ENCODE results near the gene AQP12B. TPM values are rescaled to one million over a fixed set of nuclear protein-coding genes. Genes with fewer than 3 reads are reported as not detected.

The AQP12B gene
- total and polyA plus RNA-seq, 2 of the 13 experiments (the other 11 are each of a cell fraction or from before 2014, with no cell fraction given), result not detected

GRCh38 chr2:240640939-240641338 lies 41.7 kb downstream of the AQP12B start (continued):
- TF ChIP-seq PRDM15 (CRISPR knock-in tag; IDR thresholded peaks at IDR 0.05) (no peak), SMC3 (IDR thresholded peaks at IDR 0.05; ENCODE audit: low read length) (peak; percentile 49; the same call in 1 of the 2 replicates), AGO2 (optimal IDR thresholded peaks at IDR 0.05; ENCODE audit: low read depth, low read length) (no peak), YY1 (IDR thresholded peaks at IDR 0.05; ENCODE audit: insufficient read depth, insufficient replicate concordance, low read depth, low read length) (peak; percentile 47), SAFB2 (CRISPR knock-in tag; IDR thresholded peaks at IDR 0.05; ENCODE audit: borderline replicate concordance, low read depth) (no peak), CTCF (CRISPR knock-in tag; IDR thresholded peaks at IDR 0.05) (peak; percentile 90), TP53 (CRISPR knock-in tag; conservative IDR thresholded peaks at IDR 0.05) (no peak), DR1 (CRISPR knock-in tag; IDR thresholded peaks at IDR 0.05) (no peak), ZZZ3 (CRISPR knock-in tag; IDR thresholded peaks at IDR 0.05; ENCODE audit: borderline replicate concordance) (no peak), RAD21 (CRISPR knock-in tag; IDR thresholded peaks at IDR 0.05) (peak; percentile 75), HNRNPLL (IDR thresholded peaks at IDR 0.05; ENCODE audit: low read depth, low read length, poor library complexity, severe bottlenecking) (peak; percentile 26), ZNF331 (CRISPR knock-in tag; IDR thresholded peaks at IDR 0.05) (0 out of 2 replicates have a peak, but pooled peaks have one; percentile 26), MAZ (IDR thresholded peaks at IDR 0.05; ENCODE audit: borderline replicate concordance, low read depth, low read length) (peak; percentile 65; the same call in 1 of the 2 replicates), MAZ (CRISPR knock-in tag; IDR thresholded peaks at IDR 0.05; ENCODE audit: low read depth) (no peak), HMGXB4 (CRISPR knock-in tag; IDR thresholded peaks at IDR 0.05; ENCODE audit: borderline replicate concordance in 1 of 2, low read depth in 1 of 2) (0 out of 4 replicates have a peak, but pooled peaks of 1 of the 2 experiments have one; percentile 51), STAT5B (CRISPR knock-in tag; IDR thresholded peaks at IDR 0.05) (no peak), ZNF280D (CRISPR knock-in tag; IDR thresholded peaks at IDR 0.05) (no peak), SSRP1 (CRISPR knock-in tag; IDR thresholded peaks at IDR 0.05) (no peak), ZNF672 (CRISPR knock-in tag; IDR thresholded peaks at IDR 0.05) (no peak)

Data from HepG2 (cell line).